Heart left ventricle (tissue), 16 donors: Measurements from ENCODE around the gene PCDHGA12. TPM values are rescaled to one million over a fixed set of nuclear protein-coding genes. Genes with fewer than 3 reads are reported as not detected.

Experiments used
- ATAC-seq, 4 donors: fragments of 200-7000 bp; cut with Tn5 transposase; one replicate each; pipeline ENCODE4 v1.9.1; 2020 to 2022; ENCODE audit warnings: moderate library complexity in 4 of 4, mild to moderate bottlenecking in 3 of 4, moderate number of reproducible peaks in 1 of 4
- DNase-seq, 5 donors: peaks; one replicate each; pipeline ENCODE4 v3.0.0-alpha.2; 2020
- H3K27ac ChIP-seq, 12 donors: fragments of 200-600 bp; sonication (generic) in 4 of 12; one replicate each; pipeline versions ENCODE4 v1.5.0 to v1.8.0; 2016 to 2022; ENCODE audit warnings: mild to moderate bottlenecking in 2 of 12
- H3K27me3 ChIP-seq, 9 donors: fragments of 200-600 bp; sonication (generic) in 2 of 9; one replicate each; pipeline versions ENCODE4 v1.5.1 to v1.8.0; 2016 to 2022; ENCODE audit warnings: mild to moderate bottlenecking in 3 of 9
- H3K36me3 ChIP-seq, 9 donors: fragments of 200-600 bp; sonication (generic) in 2 of 9; one replicate each; pipeline versions ENCODE4 v1.5.0 to v1.8.0; 2018 to 2022; ENCODE audit warnings: mild to moderate bottlenecking in 2 of 9
- H3K4me1 ChIP-seq, 12 donors: fragments of 200-600 bp; sonication (generic) in 4 of 12; one replicate each; pipeline versions ENCODE4 v1.5.0 to v1.8.0; 2016 to 2022; ENCODE audit warnings: mild to moderate bottlenecking in 3 of 12
- H3K4me3 ChIP-seq, 12 donors: fragments of 200-600 bp; sonication (generic) in 4 of 12; one replicate each; pipeline versions ENCODE4 v1.5.0 to v1.8.0; 2017 to 2022; ENCODE audit warnings: mild to moderate bottlenecking in 9 of 12, moderate library complexity in 4 of 12
- H3K9me3 ChIP-seq, 12 donors: fragments of 200-600 bp; sonication (generic) in 4 of 12; one replicate each; pipeline versions ENCODE4 v1.5.0 to v1.8.0; 2016 to 2022; ENCODE audit warnings: mild to moderate bottlenecking in 1 of 12
- CTCF ChIP-seq, 12 donors: fragments of 200-600 bp; sonication (generic) in 4 of 12; IDR thresholded peaks; one replicate each; pipeline versions ENCODE4 v1.5.0 to v1.8.0; 2018 to 2022; ENCODE audit warnings: antibody characterized with exemption in 12 of 12, mild to moderate bottlenecking in 5 of 12
- POLR2A ChIP-seq, 2 donors: fragments of 450-650 bp; IDR thresholded peaks; one replicate each; pipeline ENCODE4 v1.6.1; 2017; ENCODE audit warnings: antibody characterized with exemption in 2 of 2, mild to moderate bottlenecking in 2 of 2, moderate library complexity in 2 of 2
- WGBS, 4 donors: extraction: QIAGEN DNeasy Blood & Tissue Kit in 2 of 4; methylation state at CpG; one replicate each; pipeline versions ENCODE4 v1.1.5 to v1.1.7; 2013 to 2018; 5-methylcytosine and 5-hydroxymethylcytosine counted together
- intact Hi-C, 10 donors: fragments of 100-400 bp; cut with DNase I; formaldehyde crosslinking; loops; one replicate each; pipeline versions ENCODE4 v1.11.1 to v1.14.2; 2022
- polyA plus RNA-seq, 2 donors: library from polyadenylated mRNA; stranded (reverse); fragments of 200-250 nt; gene quantifications; one replicate each; pipeline ENCODE4 v1.2.3, GENCODE V29; 2013
- total RNA-seq, 9 donors: library from RNA; depleted of rRNA in 2 of 9; stranded (reverse); fragments of >200 nt in 2 of 9; fragmentation: NEBNext Ultra II Directional in 3 of 9; extraction: Animal tissue kit (Norgen Biotek cat#: 25700) in 3 of 9; gene quantifications; one replicate each; pipeline versions ENCODE4 v1.1.0 to v1.2.4, GENCODE V29; 2016 to 2023
- donor health status: ischemic (EF 13 %, LVEDD 7.1; RV severe dilation, severe dysfunction).
- donor health status: healthy with polysubstance abuse.
- donor health status: DM: no; HTN: yes; CAD: no.
- donor health status: DM: no; HTN: no; CAD: no.
- donor health status: ischemic (EF 25% LVEDD 6.9; RV normal size, moderate dysfunction).
- donor health status: ischemic (EF 25% LVEDD 5.7; RV mildly dilated, moderate dysfunction).
- donor health status: healthy.
- donor health status: DM: yes; HTN: yes; CAD: no.
- donor health status: ischemic (EF 35%, LVEDD 5.7; RV mildly dilated, moderate dysfunction).
- donor health status: nonischemic (EF 11% LVEDD 7.7; RV severe dilation, severe dysfunction).
- donor health status: DM: yes; HTN: yes; CAD: no.
- donor health status: PGD.
- donor health status: ischemic (EF 29% LVEDD 5.4; RV normal size, mild dysfunction).
- donor health status: nonischemic (EF 23%, LVEDD 6.1; RV moderate dilation, normal function).

The PCDHGA12 gene
- total and polyA plus RNA-seq, 11 donors, result 3.2 to 15.5 (median 6.5) TPM

- Histone ChIP-seq H3K4me1 (peaks cover 0 to 12% (median 1%) of the 10 kb centered on the region in 12 donors), H3K27ac (no peak overlapping the region), H3K36me3 (peaks cover 0 to 33% (median 0%) of the 10 kb centered on the region in 9 donors), H3K4me3 (no peak overlapping the region), H3K9me3 (peaks cover 0 to 100% (median 59%) of the 10 kb centered on the region in 12 donors), H3K27me3 (peaks cover 0 to 74% (median 0%) of the 10 kb centered on the region in 9 donors)
- no peak for ATAC-seq
- 36 to 57% (median 48%) methylated on average over 36 to 74 of the region's 74 CpGs for WGBS, 4 donors
- peak in 1 of 5 donors; percentile 64 for DNase-seq
- intact Hi-C loops, result loop anchor here in 6 of 10 donors (2.0 to 10.0 kb wide), 7 partner anchors 54 to 143 kb away; partner anchors contain the start of gene PCDHGA5 (in 2 of the 6)
- TF ChIP-seq POLR2A (IDR thresholded peaks at IDR 0.05), result no peak
- TF ChIP-seq CTCF (IDR thresholded peaks at IDR 0.05), result no peak
Measured at GRCh38 chr5:141419074-141419880, 11.0 kb upstream of the PCDHGA12 start.

DNA sequence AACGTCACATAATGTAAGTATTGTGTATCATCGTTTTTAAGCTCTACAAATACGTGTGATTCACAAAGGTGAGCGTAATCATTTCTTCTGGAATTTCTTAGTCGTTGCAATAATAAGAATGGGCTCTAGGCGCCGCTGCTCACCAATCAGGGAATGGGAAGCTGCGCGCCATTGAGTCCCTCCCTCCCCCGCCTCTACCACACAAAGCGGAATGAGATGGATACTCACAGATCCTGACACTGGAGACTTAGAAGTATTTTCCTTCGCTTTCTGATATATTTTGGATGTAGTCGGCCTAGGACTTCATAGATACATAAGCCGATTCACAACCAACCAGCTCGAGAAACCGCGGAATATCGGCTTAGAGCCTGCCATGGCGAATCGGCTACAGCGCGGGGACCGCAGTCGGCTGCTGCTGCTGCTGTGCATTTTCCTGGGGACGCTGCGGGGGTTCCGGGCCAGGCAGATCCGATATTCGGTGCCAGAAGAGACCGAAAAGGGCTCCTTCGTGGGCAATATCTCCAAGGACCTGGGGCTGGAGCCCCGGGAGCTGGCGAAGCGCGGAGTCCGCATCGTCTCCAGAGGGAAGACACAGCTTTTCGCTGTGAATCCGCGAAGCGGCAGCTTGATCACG is 9.3 kb upstream of the PCDHGA12 start, which contains the start of gene PCDHGA11:
Gene PCDHGA11 (plus strand): TSS at position 197 of the 634 bp plus-strand sequence. CDS start 177 bp downstream, at position 374.
- Histone ChIP-seq H3K27me3 (peaks cover 0 to 76% (median 0%) of the 10 kb centered on the region in 9 donors), H3K4me1 (peaks cover 0 to 12% (median 1%) of the 10 kb centered on the region in 12 donors), H3K9me3 (peaks cover 0 to 100% (median 72%) of the 10 kb centered on the region in 12 donors), H3K27ac (no peak within 1 kb of the TSS), H3K36me3 (peaks cover 0 to 43% (median 0%) of the 10 kb centered on the region in 9 donors), H3K4me3 (peak within 1 kb of the TSS in 10 of 12 donors; percentile 9 to 45 (median 40))
- DNase-seq (peak in 3 of 5 donors; percentile 40 to 64 (median 61)), ATAC-seq (peak in 2 of 4 donors; percentile 52 to 62)
- 24 to 47% (median 32%) methylated on average over 42 of the region's 42 CpGs for WGBS, 4 donors
- TF ChIP-seq POLR2A (IDR thresholded peaks at IDR 0.05) (no peak), CTCF (IDR thresholded peaks at IDR 0.05) (peak; percentile 28 to 57 (median 48))
- intact Hi-C loops, result loop anchor here in 5 of 10 donors (5.0 to 10.0 kb wide), 4 partner anchors 91 to 134 kb away; no protein-coding TSS in a partner anchor

GRCh38 chr5:141421489-141421855 is 8.8 kb upstream of the PCDHGA12 start:
- intact Hi-C loops, result loop anchor here in 5 of 10 donors (5.0 to 10.0 kb wide), 4 partner anchors 91 to 133 kb away; no protein-coding TSS in a partner anchor
- TF ChIP-seq CTCF (IDR thresholded peaks at IDR 0.05), result no peak
- no peak for TF ChIP-seq POLR2A (IDR thresholded peaks at IDR 0.05)
- 28 to 50% (median 38%) methylated on average over 13 of the region's 13 CpGs for WGBS, 4 donors
- Histone ChIP-seq H3K9me3 (peaks cover 0 to 100% (median 72%) of the 10 kb centered on the region in 12 donors), H3K36me3 (peaks cover 0 to 43% (median 0%) of the 10 kb centered on the region in 9 donors), H3K4me3 (peak overlapping the region in 9 of 12 donors; percentile 31 to 45 (median 40)), H3K4me1 (peaks cover 0 to 12% (median 1%) of the 10 kb centered on the region in 12 donors), H3K27ac (no peak overlapping the region), H3K27me3 (peaks cover 0 to 76% (median 0%) of the 10 kb centered on the region in 9 donors)
- no peak for DNase-seq
- no peak for ATAC-seq
